ENCODE measurements around the gene CAPN2. TPM values are rescaled to one million over a fixed set of nuclear protein-coding genes. Genes with fewer than 3 reads are reported as not detected.

Gene CAPN2
- total RNA-seq, 1 donor from 2014 or later: 178 TPM

- Histone ChIP-seq H3K27me3 (no peaks in the 10 kb centered on the region), H3K4me1 (no peaks in the 10 kb centered on the region), H3K4me3 (no peak overlapping the region), H3K27ac (peak overlapping the region; percentile 8 to 27), H3K36me3 (peaks cover 70 to 82% of the 10 kb centered on the region in 2 donors), H3K9me3 (no peaks in the 10 kb centered on the region)
- intact Hi-C loops (cut with DNase I): no loop called here
- DNase-seq (ENCODE audit: low spot score in 2 of 2): peak in 1 of 2 donors; percentile 63
- no peak for TF ChIP-seq CTCF (IDR thresholded peaks at IDR 0.05)
These were observed 52.8 kb downstream of the CAPN2 start for GRCh38 chr1:223765036-223765718.

GRCh38 chr1:223765719-223766340 is 53.5 kb downstream of the CAPN2 start:
- TF ChIP-seq CTCF (IDR thresholded peaks at IDR 0.05): no peak
- DNase-seq (ENCODE audit: low spot score in 2 of 2): peak in 1 of 2 donors; percentile 47
- H3K4me1 ChIP-seq: no peaks in the 10 kb centered on the region
- H3K9me3 ChIP-seq: no peaks in the 10 kb centered on the region
- H3K27ac ChIP-seq: peak overlapping the region in 1 of 2 donors; percentile 27
- no peaks in the 10 kb centered on the region for H3K27me3 ChIP-seq
- H3K4me3 ChIP-seq: no peak overlapping the region
- H3K36me3 ChIP-seq: peaks cover 70 to 82% of the 10 kb centered on the region in 2 donors
- intact Hi-C loops (cut with DNase I): no loop called here

- intact Hi-C loops (cut with DNase I): no loop called here
- Histone ChIP-seq H3K9me3 (no peaks in the 10 kb centered on the region), H3K4me1 (peaks cover 8 to 37% of the 10 kb centered on the region in 2 donors), H3K27me3 (no peaks in the 10 kb centered on the region), H3K4me3 (no peak overlapping the region), H3K36me3 (peaks cover 56 to 70% of the 10 kb centered on the region in 2 donors), H3K27ac (peak overlapping the region; percentile 76 to 86)
- DNase-seq (ENCODE audit: low spot score in 2 of 2): peak in 1 of 2 donors; percentile 58
- no peak for TF ChIP-seq CTCF (IDR thresholded peaks at IDR 0.05)
These were observed 58.4 kb downstream of the CAPN2 start for GRCh38 chr1:223770621-223771315.

- peak overlapping the region in 1 of 2 donors; percentile 22 for H3K4me3 ChIP-seq
These were observed 59.1 kb downstream of the CAPN2 start for GRCh38 chr1:223771469-223771813.

More at GRCh38 chr1:223771469-223771813, 59.1 kb downstream of the CAPN2 start:
- TF ChIP-seq CTCF (IDR thresholded peaks at IDR 0.05): no peak
- Histone ChIP-seq H3K9me3 (no peaks in the 10 kb centered on the region), H3K27me3 (no peaks in the 10 kb centered on the region), H3K27ac (peak overlapping the region; percentile 76 to 86), H3K4me1 (peaks cover 8 to 38% of the 10 kb centered on the region in 2 donors), H3K36me3 (peaks cover 56 to 63% of the 10 kb centered on the region in 2 donors)
- peak in 1 of 2 donors; percentile 8 for DNase-seq (ENCODE audit: low spot score in 2 of 2)
- intact Hi-C loops (cut with DNase I): no loop called here

All from ascending aorta (tissue), 2 donors.